Osteocyte (in vitro differentiated cells): ENCODE data around the gene CHORDC1. TPM values are rescaled to one million over a fixed set of nuclear protein-coding genes. Genes with fewer than 3 reads are reported as not detected.

Experiments
- DNase-seq: peaks from one replicate; pipeline ENCODE4 v3.0.0; 2021; ENCODE audit warnings: mixed read lengths; ENCODE audit not compliant: unreplicated experiment; ENCODE audit errors: extremely low spot score
- H3K27ac Mint-ChIP-seq: one replicate; pipeline ENCODE4 v1.8.0; 2021; ENCODE audit warnings: mild to moderate bottlenecking, mixed read lengths; ENCODE audit not compliant: unreplicated experiment
- H3K27me3 Mint-ChIP-seq: one replicate; pipeline ENCODE4 v1.8.0; 2021; ENCODE audit warnings: mixed read lengths; ENCODE audit not compliant: unreplicated experiment
- H3K36me3 Mint-ChIP-seq: one replicate; pipeline ENCODE4 v1.8.0; 2021; ENCODE audit warnings: mixed read lengths; ENCODE audit not compliant: unreplicated experiment
- H3K4me1 Mint-ChIP-seq: one replicate; pipeline ENCODE4 v1.8.0; 2021; ENCODE audit warnings: mixed read lengths; ENCODE audit not compliant: unreplicated experiment
- H3K4me3 Mint-ChIP-seq: one replicate; pipeline ENCODE4 v1.8.0; 2021; ENCODE audit warnings: mild to moderate bottlenecking, moderate library complexity, mixed read lengths; ENCODE audit not compliant: unreplicated experiment
- H3K9me3 Mint-ChIP-seq: one replicate; pipeline ENCODE4 v1.8.0; 2021; ENCODE audit warnings: mixed read lengths; ENCODE audit not compliant: unreplicated experiment
- CTCF ChIP-seq: fragments of 200-600 bp; sonication (generic); IDR thresholded peaks from 2 replicates; pipeline ENCODE4 v1.5.0; 2021; ENCODE audit warnings: antibody characterized with exemption, mild to moderate bottlenecking, moderate library complexity
- long read RNA-seq: library from polyadenylated mRNA; unstranded; transcript quantifications from one replicate; pipeline ENCODE4 v2.0.0, GENCODE V29; 2021
- total RNA-seq: library from RNA; stranded (reverse); gene quantifications from 2 replicates; pipeline ENCODE4 v1.2.1, GENCODE V29; 2021

CHORDC1 gene
- 30.8 and 35.1 TPM in 2 replicates for total RNA-seq
- long read RNA-seq, full-length matches to known transcripts: 147 of 167 reads
- long read RNA-seq, partial matches to known transcripts: 10 of 167 reads
- long read RNA-seq, other reads (novel, unspliced or antisense): 10 of 167 reads

GRCh38 chr11:90222459-90223247, at the start of gene CHORDC1:
Gene CHORDC1, minus strand, starts transcription at chr11:90223049. Its CDS starts 95 bp downstream, at chr11:90222954.
- no peaks in the 10 kb centered on the region for H3K36me3 Mint-ChIP-seq
- H3K27ac Mint-ChIP-seq: peak within 1 kb of the TSS; percentile 97
- peak; percentile 95 for DNase-seq
- H3K27me3 Mint-ChIP-seq: no peaks in the 10 kb centered on the region
- no peak for TF ChIP-seq CTCF
- peak within 1 kb of the TSS; percentile 97 for H3K4me3 Mint-ChIP-seq
- H3K4me1 Mint-ChIP-seq: peaks cover 42% of the 10 kb centered on the region
- H3K9me3 Mint-ChIP-seq: no peaks in the 10 kb centered on the region

- H3K4me3 Mint-ChIP-seq: no peak overlapping the region
- no peaks in the 10 kb centered on the region for H3K36me3 Mint-ChIP-seq
- H3K9me3 Mint-ChIP-seq: peaks cover 4% of the 10 kb centered on the region
- H3K27ac Mint-ChIP-seq: no peak overlapping the region
- TF ChIP-seq CTCF: no peak
- DNase-seq: no peak
- H3K4me1 Mint-ChIP-seq: no peaks in the 10 kb centered on the region
- H3K27me3 Mint-ChIP-seq: peaks cover 41% of the 10 kb centered on the region
These were observed 34.3 kb upstream of the CHORDC1 start for GRCh38 chr11:90257158-90257525.

DNA sequence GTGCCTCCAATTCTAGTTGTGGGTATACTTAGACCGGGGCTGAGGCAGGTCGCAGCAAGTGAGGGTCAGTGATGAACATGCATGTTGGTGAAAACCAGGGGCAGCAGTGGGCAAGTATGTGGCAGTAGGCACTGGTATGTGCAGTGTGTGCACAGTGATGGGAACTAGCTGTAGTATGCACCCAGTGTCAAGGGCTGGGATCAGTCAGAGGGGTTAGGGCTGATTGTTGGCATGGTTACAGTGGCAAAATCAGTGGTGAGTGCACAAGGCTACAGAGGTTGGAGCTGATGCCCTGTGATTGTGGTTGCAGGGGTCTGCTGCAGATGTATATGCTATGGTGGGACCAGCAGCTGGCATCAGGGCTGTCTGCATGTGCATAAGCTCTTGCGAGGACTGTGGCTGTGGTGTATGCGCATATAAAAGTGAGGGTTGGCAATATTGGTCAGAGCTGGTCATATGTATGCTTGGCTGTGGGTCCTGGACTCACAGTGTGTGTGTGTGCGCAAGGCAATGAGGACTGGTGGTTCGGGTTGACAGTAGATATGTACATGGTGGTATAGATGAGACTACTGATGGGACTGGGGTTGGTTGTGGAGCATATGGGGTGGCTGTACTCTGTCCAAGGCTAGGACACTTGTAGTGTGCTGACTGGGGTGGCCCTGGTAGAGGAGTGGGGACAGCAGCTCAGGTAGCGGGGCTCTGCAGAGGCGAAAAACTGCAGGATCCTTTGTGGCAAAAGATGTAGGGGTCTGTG, 33.7 kb upstream of the CHORDC1 start:
- Mint-ChIP-seq H3K27ac (no peak overlapping the region), H3K4me3 (no peak overlapping the region), H3K27me3 (peaks cover 41% of the 10 kb centered on the region), H3K9me3 (peaks cover 4% of the 10 kb centered on the region), H3K4me1 (no peaks in the 10 kb centered on the region), H3K36me3 (no peaks in the 10 kb centered on the region)
- TF ChIP-seq CTCF: no peak
- DNase-seq: no peak

- Mint-ChIP-seq H3K36me3 (no peaks in the 10 kb centered on the region), H3K27ac (no peak overlapping the region), H3K9me3 (peaks cover 4% of the 10 kb centered on the region), H3K27me3 (peaks cover 40% of the 10 kb centered on the region), H3K4me1 (no peaks in the 10 kb centered on the region), H3K4me3 (no peak overlapping the region)
- no peak for TF ChIP-seq CTCF
- DNase-seq: no peak
These were observed 31.2 kb upstream of the CHORDC1 start for GRCh38 chr11:90254065-90254464.

GRCh38 chr11:90252053-90252452, 29.2 kb upstream of the CHORDC1 start:
- peaks cover 4% of the 10 kb centered on the region for H3K9me3 Mint-ChIP-seq
- no peak overlapping the region for H3K27ac Mint-ChIP-seq
- peaks cover 49% of the 10 kb centered on the region for H3K27me3 Mint-ChIP-seq

More at GRCh38 chr11:90252053-90252452, 29.2 kb upstream of the CHORDC1 start:
- no peaks in the 10 kb centered on the region for H3K36me3 Mint-ChIP-seq
- no peak for DNase-seq
- no peaks in the 10 kb centered on the region for H3K4me1 Mint-ChIP-seq
- H3K4me3 Mint-ChIP-seq: no peak overlapping the region
- TF ChIP-seq CTCF: no peak
